Stomach (tissue), 4 donors: Measurements from ENCODE around the gene RTN4R.

Experiments
- CTCF ChIP-seq, 7 experiments: fragments of 450-650 bp in 4 of 7; fragments of 200-600 bp in 3 of 7; sonication (generic) in 3 of 7; IDR thresholded peaks; one replicate each; pipeline ENCODE4 v1.5.1; 2016 to 2019; ENCODE audit warnings: antibody characterized with exemption in 7 of 7, control low read depth in 2 of 7, mild to moderate bottlenecking in 1 of 7
- EP300 ChIP-seq: sonication (generic); formaldehyde crosslinking; IDR thresholded peaks from one replicate; pipeline ENCODE4 v1.6.1; 2017; ENCODE audit warnings: antibody characterized with exemption
- POLR2A ChIP-seq, 4 donors: fragments of 450-650 bp; IDR thresholded peaks; one replicate each; pipeline ENCODE4 v1.6.1; 2016; ENCODE audit warnings: antibody characterized with exemption in 4 of 4, control low read depth in 2 of 4, mild to moderate bottlenecking in 1 of 4, moderate library complexity in 1 of 4
- POLR2AphosphoS5 ChIP-seq, 3 donors: sonication (generic); formaldehyde crosslinking; IDR thresholded peaks; one replicate each; pipeline ENCODE4 v1.6.1; 2016; ENCODE audit warnings: antibody characterized with exemption in 3 of 3

GRCh38 chr22:20233351-20234313, 34.5 kb downstream of the RTN4R start:
- TF ChIP-seq CTCF (IDR thresholded peaks at IDR 0.05) (no peak), POLR2A (IDR thresholded peaks at IDR 0.05) (no peak), EP300 (no peak), POLR2AphosphoS5 (IDR thresholded peaks at IDR 0.05) (no peak)
